ENCODE measurements around the gene AK4. TPM values are rescaled to one million over a fixed set of nuclear protein-coding genes. Genes with fewer than 3 reads are reported as not detected.
A peak's percentile ranks its signal among the peaks of the same experiment; 100 is the strongest.

The AK4 gene
- total RNA-seq, 1 donor from 2014 or later, result 23.4 TPM

DNA sequence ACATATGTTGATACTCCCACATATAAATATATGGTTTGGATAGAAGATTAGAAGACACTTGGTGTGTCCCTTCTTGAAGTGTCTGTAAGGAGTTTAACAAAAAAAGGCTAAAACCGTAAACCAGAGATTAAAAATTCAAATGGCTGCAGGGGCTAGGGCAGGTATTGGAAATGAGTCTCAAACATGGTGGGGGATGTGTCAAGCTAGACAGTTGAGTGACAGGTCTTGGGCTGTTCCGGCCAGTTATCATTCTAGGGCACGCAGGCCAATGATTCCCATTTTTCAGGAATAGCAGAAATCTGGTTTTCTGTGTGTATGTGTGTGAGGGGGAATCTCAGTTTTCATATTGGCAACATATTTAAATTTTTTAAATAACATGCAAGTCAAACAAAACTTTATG, 77.2 kb downstream of the AK4 start:
- no peak overlapping the region for H3K4me3 Mint-ChIP-seq (ENCODE audit: unreplicated experiment)
- peaks cover 3% of the 10 kb centered on the region for H3K4me1 Mint-ChIP-seq (ENCODE audit: unreplicated experiment)
- TF ChIP-seq, protein P1, sequence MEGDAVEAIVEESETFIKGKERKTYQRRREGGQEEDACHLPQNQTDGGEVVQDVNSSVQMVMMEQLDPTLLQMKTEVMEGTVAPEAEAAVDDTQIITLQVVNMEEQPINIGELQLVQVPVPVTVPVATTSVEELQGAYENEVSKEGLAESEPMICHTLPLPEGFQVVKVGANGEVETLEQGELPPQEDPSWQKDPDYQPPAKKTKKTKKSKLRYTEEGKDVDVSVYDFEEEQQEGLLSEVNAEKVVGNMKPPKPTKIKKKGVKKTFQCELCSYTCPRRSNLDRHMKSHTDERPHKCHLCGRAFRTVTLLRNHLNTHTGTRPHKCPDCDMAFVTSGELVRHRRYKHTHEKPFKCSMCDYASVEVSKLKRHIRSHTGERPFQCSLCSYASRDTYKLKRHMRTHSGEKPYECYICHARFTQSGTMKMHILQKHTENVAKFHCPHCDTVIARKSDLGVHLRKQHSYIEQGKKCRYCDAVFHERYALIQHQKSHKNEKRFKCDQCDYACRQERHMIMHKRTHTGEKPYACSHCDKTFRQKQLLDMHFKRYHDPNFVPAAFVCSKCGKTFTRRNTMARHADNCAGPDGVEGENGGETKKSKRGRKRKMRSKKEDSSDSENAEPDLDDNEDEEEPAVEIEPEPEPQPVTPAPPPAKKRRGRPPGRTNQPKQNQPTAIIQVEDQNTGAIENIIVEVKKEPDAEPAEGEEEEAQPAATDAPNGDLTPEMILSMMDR (IDR thresholded peaks at IDR 0.05), result no peak
- H3K9me3 Mint-ChIP-seq (ENCODE audit: unreplicated experiment), result no peaks in the 10 kb centered on the region
- DNase-seq (ENCODE audit: extremely low spot score, unreplicated experiment), result no peak
- H3K27ac Mint-ChIP-seq (ENCODE audit: unreplicated experiment), result no peak overlapping the region
- peaks cover 20% of the 10 kb centered on the region for H3K36me3 Mint-ChIP-seq (ENCODE audit: unreplicated experiment)
- H3K27me3 Mint-ChIP-seq (ENCODE audit: unreplicated experiment), result no peaks in the 10 kb centered on the region

DNA sequence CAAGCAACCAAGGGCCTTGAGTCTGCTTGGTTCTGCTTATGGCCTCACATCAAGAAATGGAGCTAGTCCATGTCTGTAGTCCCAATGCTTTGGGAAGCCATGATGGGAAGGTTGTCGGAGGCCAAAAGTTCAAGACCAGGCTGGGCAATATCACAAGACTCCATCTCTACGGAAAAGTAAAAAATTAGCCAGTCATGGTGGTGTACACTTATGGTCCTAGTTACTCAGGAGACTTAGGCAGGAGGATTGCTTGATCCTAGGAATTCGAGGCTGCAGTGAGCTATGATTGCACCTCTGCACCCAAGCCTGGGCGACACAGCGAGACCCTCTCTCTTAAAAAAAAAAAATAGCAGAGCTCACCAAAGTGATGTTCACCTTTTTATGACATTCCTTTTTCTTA, 81.2 kb downstream of the AK4 start:
- Mint-ChIP-seq H3K27ac (ENCODE audit: unreplicated experiment) (no peak overlapping the region), H3K4me1 (ENCODE audit: unreplicated experiment) (peaks cover 25% of the 10 kb centered on the region), H3K36me3 (ENCODE audit: unreplicated experiment) (peaks cover 16% of the 10 kb centered on the region), H3K27me3 (ENCODE audit: unreplicated experiment) (no peaks in the 10 kb centered on the region), H3K4me3 (ENCODE audit: unreplicated experiment) (no peak overlapping the region), H3K9me3 (ENCODE audit: unreplicated experiment) (no peaks in the 10 kb centered on the region)
- TF ChIP-seq, protein P1 (IDR thresholded peaks at IDR 0.05), result no peak
- no peak for DNase-seq (ENCODE audit: extremely low spot score, unreplicated experiment)

DNA sequence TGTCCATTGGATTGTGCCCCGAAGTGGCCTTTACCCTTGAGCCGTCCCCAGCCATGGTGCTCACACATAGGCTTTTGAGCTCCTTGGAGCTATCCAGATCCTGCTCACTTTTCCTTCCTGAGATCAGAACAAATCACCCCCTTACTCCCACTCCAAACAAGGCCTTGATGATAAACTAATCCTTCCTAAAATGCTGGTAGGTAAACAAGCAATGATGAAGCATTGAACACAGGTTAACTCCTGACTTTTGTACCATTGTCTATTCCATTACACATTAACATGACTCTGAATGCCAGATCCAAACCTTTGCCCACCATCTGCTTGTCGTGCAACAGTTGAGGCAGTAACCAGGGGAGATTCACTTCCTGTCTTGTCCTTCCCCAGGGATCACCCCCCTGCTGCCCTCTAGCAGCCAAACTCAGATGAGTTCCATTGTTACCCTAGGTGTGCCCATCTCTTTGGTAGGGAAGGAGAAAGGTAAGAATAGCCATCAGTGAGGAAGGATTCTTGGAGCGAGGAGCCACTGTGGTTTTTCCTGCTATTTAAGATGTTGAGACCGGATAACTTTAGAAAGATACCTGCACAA, 81.8 kb downstream of the AK4 start:
- Mint-ChIP-seq H3K36me3 (ENCODE audit: unreplicated experiment) (peaks cover 13% of the 10 kb centered on the region), H3K4me1 (ENCODE audit: unreplicated experiment) (peaks cover 25% of the 10 kb centered on the region), H3K4me3 (ENCODE audit: unreplicated experiment) (no peak overlapping the region), H3K27me3 (ENCODE audit: unreplicated experiment) (no peaks in the 10 kb centered on the region), H3K27ac (ENCODE audit: unreplicated experiment) (no peak overlapping the region), H3K9me3 (ENCODE audit: unreplicated experiment) (no peaks in the 10 kb centered on the region)
- TF ChIP-seq, protein P1 (IDR thresholded peaks at IDR 0.05), result no peak
- DNase-seq (ENCODE audit: extremely low spot score, unreplicated experiment), result no peak

DNA sequence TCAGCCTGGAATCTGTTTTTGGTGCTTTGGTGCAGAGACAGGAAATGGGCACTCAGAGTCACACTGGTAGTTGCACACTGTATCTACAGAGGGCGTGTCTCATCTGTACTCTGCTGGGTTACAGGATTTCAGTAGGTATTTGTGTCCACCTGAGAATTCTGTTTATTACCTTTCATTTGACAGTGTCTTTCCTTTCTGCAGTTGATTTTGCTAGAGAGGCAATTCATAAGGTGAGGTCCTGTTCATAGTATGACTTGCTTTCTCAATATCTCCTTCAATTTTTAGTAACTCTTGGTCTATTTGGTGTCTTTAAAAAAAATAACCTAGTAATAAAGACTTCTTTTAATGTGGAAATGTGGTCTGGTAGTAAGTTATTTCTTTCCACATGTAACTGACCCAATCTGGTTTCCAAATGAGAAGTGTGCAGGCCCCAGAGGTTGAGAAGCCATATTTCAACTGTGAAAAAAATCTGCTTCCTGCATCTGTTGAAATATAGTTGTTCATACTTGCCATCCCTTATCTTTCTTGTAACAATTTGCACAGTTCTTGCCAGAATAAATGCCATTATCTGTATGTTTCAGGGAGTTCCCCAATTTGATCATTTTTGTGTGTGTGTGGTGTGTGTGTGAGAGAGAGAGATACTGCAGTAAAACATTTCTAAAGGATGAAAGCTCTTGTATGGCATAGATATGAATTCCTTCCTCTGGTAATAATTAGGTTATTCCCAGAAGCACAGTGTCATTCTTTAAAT, 82.9 kb downstream of the AK4 start:
- no peaks in the 10 kb centered on the region for H3K27me3 Mint-ChIP-seq (ENCODE audit: unreplicated experiment)
- no peak overlapping the region for H3K4me3 Mint-ChIP-seq (ENCODE audit: unreplicated experiment)
- H3K27ac Mint-ChIP-seq (ENCODE audit: unreplicated experiment), result no peak overlapping the region
- TF ChIP-seq, protein P1 (IDR thresholded peaks at IDR 0.05), result no peak
- no peak for DNase-seq (ENCODE audit: extremely low spot score, unreplicated experiment)
- peaks cover 6% of the 10 kb centered on the region for H3K36me3 Mint-ChIP-seq (ENCODE audit: unreplicated experiment)
- peaks cover 3% of the 10 kb centered on the region for H3K9me3 Mint-ChIP-seq (ENCODE audit: unreplicated experiment)
- peaks cover 25% of the 10 kb centered on the region for H3K4me1 Mint-ChIP-seq (ENCODE audit: unreplicated experiment)

DNA sequence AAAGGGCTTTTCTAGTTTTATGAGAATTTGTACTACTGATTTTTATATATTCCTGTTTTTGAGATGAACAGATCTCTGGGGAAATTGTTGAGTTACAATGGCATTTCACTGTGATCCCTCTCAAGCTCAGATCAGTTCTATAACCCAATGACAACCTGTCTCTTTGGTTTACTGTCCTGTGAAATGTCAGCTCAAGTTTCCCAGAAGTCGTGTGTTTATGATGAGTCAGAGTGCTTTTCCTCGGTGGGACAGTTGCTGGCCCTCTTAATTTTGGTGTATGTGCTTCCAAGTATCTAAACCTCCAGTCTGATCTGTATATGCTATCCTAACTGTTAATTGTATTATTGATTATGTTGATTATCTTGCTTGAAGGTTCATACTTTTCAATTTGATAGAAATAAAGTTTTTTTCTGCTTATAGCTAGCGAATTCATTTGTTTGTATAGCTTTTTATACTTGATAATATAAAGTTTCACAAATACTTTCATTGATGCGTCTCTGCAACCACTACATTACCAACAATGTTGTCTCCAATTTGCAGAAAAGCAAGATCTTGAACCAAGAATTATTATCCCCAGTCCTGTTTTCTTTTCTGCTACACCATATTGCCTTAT, 83.8 kb downstream of the AK4 start:
- TF ChIP-seq, protein P1 (IDR thresholded peaks at IDR 0.05), result no peak
- Mint-ChIP-seq H3K4me3 (ENCODE audit: unreplicated experiment) (no peak overlapping the region), H3K4me1 (ENCODE audit: unreplicated experiment) (peaks cover 25% of the 10 kb centered on the region), H3K9me3 (ENCODE audit: unreplicated experiment) (peaks cover 9% of the 10 kb centered on the region), H3K36me3 (ENCODE audit: unreplicated experiment) (peaks cover 12% of the 10 kb centered on the region), H3K27ac (ENCODE audit: unreplicated experiment) (peak overlapping the region; percentile 61), H3K27me3 (ENCODE audit: unreplicated experiment) (no peaks in the 10 kb centered on the region)
- no peak for DNase-seq (ENCODE audit: extremely low spot score, unreplicated experiment)
